H1 (cell line): ENCODE measurements around the gene YPEL4. TPM values are rescaled to one million over a fixed set of nuclear protein-coding genes. Genes with fewer than 3 reads are reported as not detected.

Experiments
- CHD7 ChIP-seq: fragments of 300-600 bp; sonication (generic); IDR thresholded peaks from 2 replicates; pipeline ENCODE4 v1.7.1; 2012; ENCODE audit warnings: low read length, moderate library complexity, mild to moderate bottlenecking, inconsistent platforms; ENCODE audit not compliant: insufficient replicate concordance
- CTCF ChIP-seq, 3 experiments: IDR thresholded peaks; 1 replicate in 2 of 3; 2 replicates in 1 of 3; pipeline versions ENCODE4 v1.5.1 to v1.6.1; 2011; ENCODE audit warnings: low read length in 3 of 3, mild to moderate bottlenecking in 3 of 3, inconsistent platforms in 2 of 3, low read depth in 1 of 3, moderate library complexity in 1 of 3; ENCODE audit not compliant: insufficient read depth in 1 of 3; ENCODE audit errors: control extremely low read depth in 1 of 3
- E2F6 ChIP-seq: IDR thresholded peaks from 2 replicates; pipeline ENCODE4 v1.6.1; 2012; ENCODE audit warnings: inconsistent platforms
- SP2 ChIP-seq: IDR thresholded peaks from 2 replicates; pipeline ENCODE4 v1.6.1; 2012; ENCODE audit warnings: mild to moderate bottlenecking, low read length, inconsistent platforms
- TCF12 ChIP-seq: IDR thresholded peaks from 2 replicates; pipeline ENCODE4 v1.6.1; 2011; ENCODE audit warnings: low read depth, mild to moderate bottlenecking, low read length
- polyA plus RNA-seq, 7 experiments: library from polyadenylated mRNA; depleted of rRNA in 3 of 7; stranded (reverse) in 5 of 7; unstranded in 2 of 7; fragments of >200 nt in 5 of 7; fragments of 200-250 nt in 2 of 7; gene quantifications; 1 replicate in 5 of 7; 2 replicates in 1 of 7; 4 replicates in 1 of 7; pipeline versions ENCODE4 v1.2.1 to v1.2.3, GENCODE V29; 2011 to 2013; ENCODE audit warnings: missing spikeins in 2 of 7, mixed read lengths in 2 of 7
- total RNA-seq: library from RNA; stranded (reverse); fragmentation: NEBNext Ultra II Directional; extraction: Animal tissue kit (Norgen Biotek cat#: 25700); gene quantifications from 2 replicates; pipeline ENCODE4 v1.2.1, GENCODE V29; 2021

YPEL4 gene
- total and polyA plus RNA-seq, 2 of the 8 experiments (the other 6 are each of a cell fraction or from before 2014, with no cell fraction given): 0.13 to 0.38 TPM

- TF ChIP-seq CHD7 (no peak), TCF12 (no peak), CTCF (IDR thresholded peaks at IDR 0.05; ENCODE audit: control extremely low read depth in 1 of 3, insufficient read depth in 1 of 3, low read depth in 1 of 3, low read length in 3 of 3) (no peak), SP2 (no peak), E2F6 (peak; percentile 23; the same call in 1 of the 2 replicates)
Measured at GRCh38 chr11:57648801-57649735, 644 bp downstream of the YPEL4 start (continued).
